WTC11 (cell line): ENCODE data around the gene LAMA2. TPM values are rescaled to one million over a fixed set of nuclear protein-coding genes. Genes with fewer than 3 reads are reported as not detected.

Experiments used
- ATAC-seq: fragments of 200-7000 bp; cut with Tn5 transposase; 2 replicates; pipeline ENCODE4 v1.10.0; 2021; ENCODE audit warnings: mild to moderate bottlenecking, moderate library complexity
- CTCF ChIA-PET: fragments of 300-600 bp; sonication (Branson Sonifier 250); formaldehyde crosslinking; loops from one replicate; lab custom pipeline; 2021; ENCODE audit warnings: antibody characterized with exemption; lab: Charles Lee
- POLR2A ChIA-PET: fragments of 350-600 bp; sonication (Branson Sonifier 250); formaldehyde crosslinking; loops from one replicate; lab custom pipeline; 2021; ENCODE audit warnings: antibody characterized with exemption; lab: Charles Lee
- DNase-seq: peaks from one replicate; pipeline ENCODE4 v3.0.0; 2021; ENCODE audit warnings: low spot score
- H3K27ac Mint-ChIP-seq: 2 replicates; pipeline ENCODE4 v1.8.0; 2021; ENCODE audit warnings: mixed read lengths
- H3K27me3 Mint-ChIP-seq: 2 replicates; pipeline ENCODE4 v1.8.0; 2021; ENCODE audit warnings: low read depth, mild to moderate bottlenecking, moderate library complexity, mixed read lengths
- H3K36me3 Mint-ChIP-seq: 2 replicates; pipeline ENCODE4 v1.8.0; 2021; ENCODE audit warnings: mixed read lengths
- H3K4me1 Mint-ChIP-seq: 2 replicates; pipeline ENCODE4 v1.8.0; 2022; ENCODE audit warnings: mixed read lengths
- H3K4me3 Mint-ChIP-seq: 2 replicates; pipeline ENCODE4 v1.8.0; 2021; ENCODE audit warnings: mild to moderate bottlenecking, moderate library complexity, mixed read lengths
- H3K9me3 Mint-ChIP-seq: 2 replicates; pipeline ENCODE4 v1.8.0; 2021; ENCODE audit warnings: mixed read lengths
- ATF6 ChIP-seq: sonication (generic); formaldehyde crosslinking; IDR thresholded peaks from 2 replicates; pipeline ENCODE4 v1.8.1; 2023; ENCODE audit warnings: mild to moderate bottlenecking, missing genetic modification reagents
- ESRRA ChIP-seq: sonication (generic); formaldehyde crosslinking; IDR thresholded peaks from 2 replicates; pipeline ENCODE4 v1.8.1; 2022; ENCODE audit warnings: mild to moderate bottlenecking, missing genetic modification reagents, borderline replicate concordance
- HMGA2 ChIP-seq: fragments of 250-450 bp; sonication (Bioruptor Pico); IDR thresholded peaks from 2 replicates; pipeline ENCODE4 v1.4.0; 2021; ENCODE audit warnings: mild to moderate bottlenecking, moderate library complexity
- MYBL2 ChIP-seq: sonication (generic); formaldehyde crosslinking; IDR thresholded peaks from 2 replicates; pipeline ENCODE4 v1.8.1; 2023; ENCODE audit warnings: mild to moderate bottlenecking, moderate library complexity, missing genetic modification reagents
- NR2C2 ChIP-seq: sonication (generic); formaldehyde crosslinking; IDR thresholded peaks from 2 replicates; pipeline ENCODE4 v1.8.0; 2022; ENCODE audit warnings: mild to moderate bottlenecking, missing genetic modification reagents
- SMAD4 ChIP-seq: sonication (generic); formaldehyde crosslinking; IDR thresholded peaks from 2 replicates; pipeline ENCODE4 v1.8.0; 2022; ENCODE audit warnings: mild to moderate bottlenecking, missing genetic modification reagents
- TCF7 ChIP-seq: sonication (generic); formaldehyde crosslinking; IDR thresholded peaks from 2 replicates; pipeline ENCODE4 v1.8.0; 2022; ENCODE audit warnings: mild to moderate bottlenecking, low read depth, missing genetic modification reagents, moderate library complexity
- ZBTB21 ChIP-seq: sonication (generic); formaldehyde crosslinking; IDR thresholded peaks from 2 replicates; pipeline ENCODE4 v1.8.1; 2023; ENCODE audit warnings: mild to moderate bottlenecking, missing genetic modification reagents, borderline replicate concordance
- ZNF121 ChIP-seq: sonication (generic); formaldehyde crosslinking; IDR thresholded peaks from 2 replicates; pipeline ENCODE4 v1.8.0; 2023; ENCODE audit warnings: missing genetic modification reagents
- ZNF219 ChIP-seq: sonication (generic); formaldehyde crosslinking; IDR thresholded peaks from 2 replicates; pipeline ENCODE4 v1.8.0; 2023; ENCODE audit warnings: missing genetic modification reagents, mild to moderate bottlenecking, borderline replicate concordance
- ZNF317 ChIP-seq: sonication (generic); formaldehyde crosslinking; IDR thresholded peaks from 2 replicates; pipeline ENCODE4 v1.8.1; 2023; ENCODE audit warnings: low read depth, mild to moderate bottlenecking, moderate library complexity, missing genetic modification reagents, borderline replicate concordance
- ZNF416 ChIP-seq: fragments of 250-450 bp; sonication (Bioruptor Pico); IDR thresholded peaks from 2 replicates; pipeline ENCODE4 v1.9.0; 2021; ENCODE audit warnings: mild to moderate bottlenecking, inconsistent platforms
- ZNF512 ChIP-seq: sonication (generic); formaldehyde crosslinking; IDR thresholded peaks from 2 replicates; pipeline ENCODE4 v1.8.1; 2022; ENCODE audit warnings: missing genetic modification reagents, borderline replicate concordance
- total RNA-seq: library from RNA; stranded (reverse); gene quantifications from 3 replicates; pipeline ENCODE4 v1.2.3, GENCODE V29; 2021
- TF ChIP-seq, protein P1 (sequence below): sonication (generic); formaldehyde crosslinking; IDR thresholded peaks from 2 replicates; pipeline ENCODE4 v1.8.0; 2023; ENCODE audit warnings: missing genetic modification reagents, mild to moderate bottlenecking, borderline replicate concordance
- TF ChIP-seq, protein P2 (sequence below): fragments of 250-450 bp; sonication (Bioruptor Pico); IDR thresholded peaks from 2 replicates; pipeline ENCODE4 v2.1.2; 2022; ENCODE audit warnings: mild to moderate bottlenecking, moderate library complexity
- TF ChIP-seq, protein P3 (sequence below): fragments of 200-600 bp; IDR thresholded peaks from 2 replicates; pipeline ENCODE4 v1.8.0; 2022; ENCODE audit warnings: antibody characterized with exemption
- TF ChIP-seq, protein P4 (sequence below): sonication (generic); formaldehyde crosslinking; IDR thresholded peaks from 2 replicates; pipeline ENCODE4 v1.8.1; 2022; ENCODE audit warnings: mild to moderate bottlenecking, moderate library complexity, missing genetic modification reagents
- TF ChIP-seq, protein P5 (sequence below): sonication (generic); formaldehyde crosslinking; IDR thresholded peaks from 2 replicates; pipeline ENCODE4 v1.8.1; 2023; ENCODE audit warnings: mild to moderate bottlenecking, missing genetic modification reagents, moderate library complexity
- TF ChIP-seq, protein P6 (sequence below): sonication (generic); formaldehyde crosslinking; IDR thresholded peaks from 2 replicates; pipeline ENCODE4 v1.8.1; 2022; ENCODE audit warnings: low read depth, mild to moderate bottlenecking, moderate library complexity, missing genetic modification reagents, borderline replicate concordance

Gene LAMA2
- total RNA-seq, 1 experiment from 2014 or later: 6.6 TPM

DNA sequence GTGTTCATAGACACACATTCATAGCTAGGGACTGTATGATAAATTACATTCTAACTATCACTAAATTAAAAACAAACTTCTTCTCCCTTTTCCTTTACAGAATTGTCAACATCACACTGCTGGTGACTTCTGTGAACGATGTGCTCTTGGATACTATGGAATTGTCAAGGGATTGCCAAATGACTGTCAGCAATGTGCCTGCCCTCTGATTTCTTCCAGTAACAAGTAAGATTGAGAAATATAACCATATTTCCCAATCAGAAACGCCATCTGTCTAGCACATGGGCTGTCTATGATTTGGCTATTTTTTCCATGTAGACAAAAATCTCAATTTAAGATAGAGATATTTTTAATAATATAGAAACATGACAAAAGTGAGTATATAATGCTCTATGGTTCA lies 459.3 kb downstream of the LAMA2 start:
- TF ChIP-seq, protein P1, sequence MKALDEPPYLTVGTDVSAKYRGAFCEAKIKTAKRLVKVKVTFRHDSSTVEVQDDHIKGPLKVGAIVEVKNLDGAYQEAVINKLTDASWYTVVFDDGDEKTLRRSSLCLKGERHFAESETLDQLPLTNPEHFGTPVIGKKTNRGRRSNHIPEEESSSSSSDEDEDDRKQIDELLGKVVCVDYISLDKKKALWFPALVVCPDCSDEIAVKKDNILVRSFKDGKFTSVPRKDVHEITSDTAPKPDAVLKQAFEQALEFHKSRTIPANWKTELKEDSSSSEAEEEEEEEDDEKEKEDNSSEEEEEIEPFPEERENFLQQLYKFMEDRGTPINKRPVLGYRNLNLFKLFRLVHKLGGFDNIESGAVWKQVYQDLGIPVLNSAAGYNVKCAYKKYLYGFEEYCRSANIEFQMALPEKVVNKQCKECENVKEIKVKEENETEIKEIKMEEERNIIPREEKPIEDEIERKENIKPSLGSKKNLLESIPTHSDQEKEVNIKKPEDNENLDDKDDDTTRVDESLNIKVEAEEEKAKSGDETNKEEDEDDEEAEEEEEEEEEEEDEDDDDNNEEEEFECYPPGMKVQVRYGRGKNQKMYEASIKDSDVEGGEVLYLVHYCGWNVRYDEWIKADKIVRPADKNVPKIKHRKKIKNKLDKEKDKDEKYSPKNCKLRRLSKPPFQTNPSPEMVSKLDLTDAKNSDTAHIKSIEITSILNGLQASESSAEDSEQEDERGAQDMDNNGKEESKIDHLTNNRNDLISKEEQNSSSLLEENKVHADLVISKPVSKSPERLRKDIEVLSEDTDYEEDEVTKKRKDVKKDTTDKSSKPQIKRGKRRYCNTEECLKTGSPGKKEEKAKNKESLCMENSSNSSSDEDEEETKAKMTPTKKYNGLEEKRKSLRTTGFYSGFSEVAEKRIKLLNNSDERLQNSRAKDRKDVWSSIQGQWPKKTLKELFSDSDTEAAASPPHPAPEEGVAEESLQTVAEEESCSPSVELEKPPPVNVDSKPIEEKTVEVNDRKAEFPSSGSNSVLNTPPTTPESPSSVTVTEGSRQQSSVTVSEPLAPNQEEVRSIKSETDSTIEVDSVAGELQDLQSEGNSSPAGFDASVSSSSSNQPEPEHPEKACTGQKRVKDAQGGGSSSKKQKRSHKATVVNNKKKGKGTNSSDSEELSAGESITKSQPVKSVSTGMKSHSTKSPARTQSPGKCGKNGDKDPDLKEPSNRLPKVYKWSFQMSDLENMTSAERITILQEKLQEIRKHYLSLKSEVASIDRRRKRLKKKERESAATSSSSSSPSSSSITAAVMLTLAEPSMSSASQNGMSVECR (CRISPR knock-in tag): no peak
- no peak for TF ChIP-seq ZBTB21
- TF ChIP-seq, protein P2, sequence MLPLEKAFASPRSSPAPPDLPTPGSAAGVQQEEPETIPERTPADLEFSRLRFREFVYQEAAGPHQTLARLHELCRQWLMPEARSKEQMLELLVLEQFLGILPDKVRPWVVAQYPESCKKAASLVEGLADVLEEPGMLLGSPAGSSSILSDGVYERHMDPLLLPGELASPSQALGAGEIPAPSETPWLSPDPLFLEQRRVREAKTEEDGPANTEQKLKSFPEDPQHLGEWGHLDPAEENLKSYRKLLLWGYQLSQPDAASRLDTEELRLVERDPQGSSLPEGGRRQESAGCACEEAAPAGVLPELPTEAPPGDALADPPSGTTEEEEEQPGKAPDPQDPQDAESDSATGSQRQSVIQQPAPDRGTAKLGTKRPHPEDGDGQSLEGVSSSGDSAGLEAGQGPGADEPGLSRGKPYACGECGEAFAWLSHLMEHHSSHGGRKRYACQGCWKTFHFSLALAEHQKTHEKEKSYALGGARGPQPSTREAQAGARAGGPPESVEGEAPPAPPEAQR (CRISPR knock-in tag): no peak
- TF ChIP-seq ZNF219: no peak
- no peak for TF ChIP-seq ZNF512 (CRISPR knock-in tag)
- TF ChIP-seq, protein P3, sequence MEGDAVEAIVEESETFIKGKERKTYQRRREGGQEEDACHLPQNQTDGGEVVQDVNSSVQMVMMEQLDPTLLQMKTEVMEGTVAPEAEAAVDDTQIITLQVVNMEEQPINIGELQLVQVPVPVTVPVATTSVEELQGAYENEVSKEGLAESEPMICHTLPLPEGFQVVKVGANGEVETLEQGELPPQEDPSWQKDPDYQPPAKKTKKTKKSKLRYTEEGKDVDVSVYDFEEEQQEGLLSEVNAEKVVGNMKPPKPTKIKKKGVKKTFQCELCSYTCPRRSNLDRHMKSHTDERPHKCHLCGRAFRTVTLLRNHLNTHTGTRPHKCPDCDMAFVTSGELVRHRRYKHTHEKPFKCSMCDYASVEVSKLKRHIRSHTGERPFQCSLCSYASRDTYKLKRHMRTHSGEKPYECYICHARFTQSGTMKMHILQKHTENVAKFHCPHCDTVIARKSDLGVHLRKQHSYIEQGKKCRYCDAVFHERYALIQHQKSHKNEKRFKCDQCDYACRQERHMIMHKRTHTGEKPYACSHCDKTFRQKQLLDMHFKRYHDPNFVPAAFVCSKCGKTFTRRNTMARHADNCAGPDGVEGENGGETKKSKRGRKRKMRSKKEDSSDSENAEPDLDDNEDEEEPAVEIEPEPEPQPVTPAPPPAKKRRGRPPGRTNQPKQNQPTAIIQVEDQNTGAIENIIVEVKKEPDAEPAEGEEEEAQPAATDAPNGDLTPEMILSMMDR: no peak
- TF ChIP-seq NR2C2 (CRISPR knock-in tag): no peak
- TF ChIP-seq HMGA2 (CRISPR knock-in tag): no peak
- TF ChIP-seq ZNF416 (CRISPR knock-in tag): no peak
- no peak for TF ChIP-seq ZNF121 (CRISPR knock-in tag)
- TF ChIP-seq, protein P4, sequence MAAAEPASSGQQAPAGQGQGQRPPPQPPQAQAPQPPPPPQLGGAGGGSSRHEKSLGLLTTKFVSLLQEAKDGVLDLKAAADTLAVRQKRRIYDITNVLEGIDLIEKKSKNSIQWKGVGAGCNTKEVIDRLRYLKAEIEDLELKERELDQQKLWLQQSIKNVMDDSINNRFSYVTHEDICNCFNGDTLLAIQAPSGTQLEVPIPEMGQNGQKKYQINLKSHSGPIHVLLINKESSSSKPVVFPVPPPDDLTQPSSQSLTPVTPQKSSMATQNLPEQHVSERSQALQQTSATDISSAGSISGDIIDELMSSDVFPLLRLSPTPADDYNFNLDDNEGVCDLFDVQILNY: no peak
- TF ChIP-seq SMAD4 (CRISPR knock-in tag): no peak
- TF ChIP-seq MYBL2: no peak
- POLR2A ChIA-PET: no interaction called here
- H3K27me3 Mint-ChIP-seq: no peaks in the 10 kb centered on the region
- DNase-seq: no peak
- CTCF ChIA-PET: no interaction called here
- no peaks in the 10 kb centered on the region for H3K36me3 Mint-ChIP-seq
- peaks cover 15% of the 10 kb centered on the region for H3K4me1 Mint-ChIP-seq
- H3K9me3 Mint-ChIP-seq: peaks cover 9% of the 10 kb centered on the region
- no peak for ATAC-seq
- H3K4me3 Mint-ChIP-seq: no peak overlapping the region
- H3K27ac Mint-ChIP-seq: no peak overlapping the region

DNA sequence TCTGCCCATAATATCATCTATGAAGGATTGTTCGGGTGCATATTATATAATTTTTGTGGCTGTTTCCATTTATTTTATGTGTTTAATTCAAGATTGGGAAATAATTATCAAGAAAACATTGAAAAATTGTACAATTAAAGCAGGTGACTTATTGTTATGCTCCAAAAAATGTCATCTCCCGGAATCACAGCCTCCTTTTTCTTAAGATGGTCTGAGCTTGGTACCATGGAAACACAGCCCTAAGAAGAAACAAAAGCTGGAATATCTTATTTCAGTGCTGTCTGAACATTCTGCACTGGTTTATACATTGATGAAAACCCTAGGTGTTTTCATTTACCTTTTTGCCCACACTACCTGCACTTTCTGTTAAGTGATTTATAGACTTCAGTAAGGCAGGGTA lies 459.9 kb downstream of the LAMA2 start:
- CTCF ChIA-PET: no interaction called here
- Mint-ChIP-seq H3K4me3 (no peak overlapping the region), H3K4me1 (peaks cover 15% of the 10 kb centered on the region), H3K36me3 (no peaks in the 10 kb centered on the region), H3K27me3 (no peaks in the 10 kb centered on the region), H3K27ac (no peak overlapping the region), H3K9me3 (peaks cover 9% of the 10 kb centered on the region)
- POLR2A ChIA-PET: no interaction called here
- ATAC-seq (no peak), DNase-seq (no peak)
- no peak for TF ChIP-seq ESRRA (CRISPR knock-in tag)
- TF ChIP-seq, protein P5, sequence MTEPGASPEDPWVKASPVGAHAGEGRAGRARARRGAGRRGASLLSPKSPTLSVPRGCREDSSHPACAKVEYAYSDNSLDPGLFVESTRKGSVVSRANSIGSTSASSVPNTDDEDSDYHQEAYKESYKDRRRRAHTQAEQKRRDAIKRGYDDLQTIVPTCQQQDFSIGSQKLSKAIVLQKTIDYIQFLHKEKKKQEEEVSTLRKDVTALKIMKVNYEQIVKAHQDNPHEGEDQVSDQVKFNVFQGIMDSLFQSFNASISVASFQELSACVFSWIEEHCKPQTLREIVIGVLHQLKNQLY: no peak
- TF ChIP-seq ZNF416 (CRISPR knock-in tag): no peak
- TF ChIP-seq SMAD4 (CRISPR knock-in tag): no peak
- TF ChIP-seq, protein P6, sequence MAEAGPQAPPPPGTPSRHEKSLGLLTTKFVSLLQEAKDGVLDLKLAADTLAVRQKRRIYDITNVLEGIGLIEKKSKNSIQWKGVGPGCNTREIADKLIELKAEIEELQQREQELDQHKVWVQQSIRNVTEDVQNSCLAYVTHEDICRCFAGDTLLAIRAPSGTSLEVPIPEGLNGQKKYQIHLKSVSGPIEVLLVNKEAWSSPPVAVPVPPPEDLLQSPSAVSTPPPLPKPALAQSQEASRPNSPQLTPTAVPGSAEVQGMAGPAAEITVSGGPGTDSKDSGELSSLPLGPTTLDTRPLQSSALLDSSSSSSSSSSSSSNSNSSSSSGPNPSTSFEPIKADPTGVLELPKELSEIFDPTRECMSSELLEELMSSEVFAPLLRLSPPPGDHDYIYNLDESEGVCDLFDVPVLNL: no peak
- no peak for TF ChIP-seq ZNF317 (CRISPR knock-in tag)
- TF ChIP-seq TCF7 (CRISPR knock-in tag): no peak
- TF ChIP-seq ATF6 (CRISPR knock-in tag): no peak
